Keratinocyte (primary cell): ENCODE results near the gene IFI30. TPM values are rescaled to one million over a fixed set of nuclear protein-coding genes. Genes with fewer than 3 reads are reported as not detected.
"Not testable (repeated sequence)": the region's sequence is repeated elsewhere in the genome, so short reads cannot be mapped to it uniquely, and the experiment has no call there.

ENCODE experiments used
- DNase-seq: peaks from one replicate; pipeline ENCODE4 v3.0.0-alpha.2; 2011; ENCODE audit warnings: low read depth, missing footprints, low spot score
- FAIRE-seq: peaks from 2 replicates; lab custom pipeline; 2011; peaks lifted over from hg19 to GRCh38; lab: Jason Lieb, UNC
- H2AFZ ChIP-seq: 2 replicates; pipeline ENCODE4 v1.6.0; 2012; ENCODE audit warnings: low read length, control low read depth, inconsistent platforms; ENCODE audit not compliant: control insufficient read depth
- H3K27ac ChIP-seq: 2 replicates; pipeline ENCODE4 v1.5.1; 2011; ENCODE audit warnings: low read length; ENCODE audit not compliant: control insufficient read depth, insufficient read depth
- H3K27me3 ChIP-seq: 3 replicates; pipeline ENCODE4 v1.6.0; 2011; ENCODE audit warnings: low read length; ENCODE audit not compliant: control insufficient read depth, insufficient read depth; ENCODE audit errors: extremely low read depth
- H3K36me3 ChIP-seq, 2 experiments: 2 replicates in 1 of 2; 3 replicates in 1 of 2; pipeline ENCODE4 v1.5.1; 2011; ENCODE audit warnings: low read length in 2 of 2, mild to moderate bottlenecking in 1 of 2; ENCODE audit not compliant: control insufficient read depth in 2 of 2, insufficient read depth in 2 of 2; ENCODE audit errors: extremely low read depth in 1 of 2
- H3K4me1 ChIP-seq: 3 replicates; pipeline ENCODE4 v1.5.1; 2011; ENCODE audit warnings: low read length; ENCODE audit not compliant: control insufficient read depth, insufficient read depth; ENCODE audit errors: extremely low read depth
- H3K4me2 ChIP-seq: 3 replicates; pipeline ENCODE4 v1.6.0; 2011; ENCODE audit warnings: low read depth, low read length; ENCODE audit not compliant: control insufficient read depth, insufficient read depth; ENCODE audit errors: extremely low read depth
- H3K4me3 ChIP-seq, 3 experiments: fragments of 200-600 bp in 1 of 3; sonication (generic) in 1 of 3; 2 replicates in 2 of 3; 3 replicates in 1 of 3; pipeline ENCODE4 v1.5.1; 2011 to 2016; ENCODE audit warnings: low read length in 3 of 3, mild to moderate bottlenecking in 3 of 3, control low read depth in 2 of 3, inconsistent platforms in 1 of 3, low read depth in 1 of 3, mixed read lengths in 1 of 3, mixed run types in 1 of 3, moderate library complexity in 1 of 3; ENCODE audit not compliant: control insufficient read depth in 2 of 3, insufficient read depth in 2 of 3; ENCODE audit errors: extremely low read depth in 1 of 3
- H3K79me2 ChIP-seq: 2 replicates; pipeline ENCODE4 v1.6.0; 2012; ENCODE audit warnings: low read length; ENCODE audit not compliant: control insufficient read depth, insufficient read depth
- H3K9ac ChIP-seq: 3 replicates; pipeline ENCODE4 v1.6.0; 2011; ENCODE audit warnings: low read length; ENCODE audit not compliant: control insufficient read depth, insufficient read depth; ENCODE audit errors: extremely low read depth
- H3K9me1 ChIP-seq: 3 replicates; pipeline ENCODE4 v1.6.0; 2011; ENCODE audit warnings: low read length; ENCODE audit not compliant: control insufficient read depth, insufficient read depth; ENCODE audit errors: extremely low read depth
- H3K9me3 ChIP-seq: 2 replicates; pipeline ENCODE4 v1.5.1; 2012; ENCODE audit warnings: low read depth, low read length; ENCODE audit not compliant: control insufficient read depth
- H4K20me1 ChIP-seq: 3 replicates; pipeline ENCODE4 v1.6.0; 2011; ENCODE audit warnings: low read length; ENCODE audit not compliant: control insufficient read depth, insufficient read depth; ENCODE audit errors: extremely low read depth
- EZH2 ChIP-seq: IDR thresholded peaks from one replicate; pipeline ENCODE4 v1.6.1; 2012; ENCODE audit warnings: inconsistent platforms, mild to moderate bottlenecking, low read length, moderate library complexity
- dilution Hi-C: fragments of 300-500 bp; cut with MboI; formaldehyde crosslinking; loops from one replicate; pipeline ENCODE4 v1.7.0; 2020; ENCODE audit warnings: low sequenced_read_pairs; ENCODE audit not compliant: extremely low pct_ligation_motif_present
- polyA plus RNA-seq, 5 experiments: library from polyadenylated mRNA; depleted of rRNA in 3 of 5; stranded (reverse) in 3 of 5; stranded (forward) in 1 of 5; unstranded in 1 of 5; fragments of >200 nt; gene quantifications; 1 replicate in 1 of 5; 2 replicates in 3 of 5; 3 replicates in 1 of 5; pipeline versions ENCODE4 v1.2.1 to v1.2.3, GENCODE V29; 2011 to 2012; ENCODE audit warnings: missing spikeins in 2 of 5, low read depth in 1 of 5, low replicate concordance in 1 of 5
- TF ChIP-seq, protein P1 (sequence below), 3 experiments: IDR thresholded peaks in 1 of 3; conservative IDR thresholded peaks in 1 of 3; optimal IDR thresholded peaks in 1 of 3; 2 replicates in 2 of 3; 3 replicates in 1 of 3; pipeline versions ENCODE3 to v1.5.1; 2011; ENCODE audit warnings: low read length in 3 of 3, mild to moderate bottlenecking in 3 of 3, moderate library complexity in 2 of 3, control low read depth in 1 of 3, inconsistent platforms in 1 of 3; ENCODE audit not compliant: insufficient read depth in 2 of 3; ENCODE audit errors: extremely low read depth in 1 of 3

The IFI30 gene
- polyA plus RNA-seq, 1 donor (not counting 4 experiments of a cell fraction or from before 2014, with no cell fraction given) = 31.3 TPM

DNA sequence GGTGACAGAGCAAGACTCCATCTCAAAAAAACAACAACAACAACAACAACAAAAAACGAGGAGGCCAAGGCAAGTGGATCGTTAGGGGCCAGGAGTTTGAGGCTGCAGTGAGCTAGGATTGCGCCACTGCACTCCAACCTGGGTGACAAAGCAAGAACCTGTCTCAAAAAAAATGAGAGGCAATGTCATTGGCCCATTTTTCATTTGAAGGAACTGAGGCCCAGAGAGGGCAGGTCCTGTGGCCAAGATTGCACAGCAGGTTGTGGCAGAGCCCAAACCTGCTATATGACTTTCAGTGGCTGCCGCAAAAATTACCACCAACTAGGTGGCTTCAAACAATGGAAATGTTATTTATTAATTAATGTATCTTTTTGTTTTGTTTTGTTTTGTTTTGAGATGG, 15.1 kb upstream of the IFI30 start:
- no peak overlapping the region for H3K4me3 ChIP-seq
- no peak for FAIRE-seq
- no peak for TF ChIP-seq EZH2
- TF ChIP-seq, protein P1, sequence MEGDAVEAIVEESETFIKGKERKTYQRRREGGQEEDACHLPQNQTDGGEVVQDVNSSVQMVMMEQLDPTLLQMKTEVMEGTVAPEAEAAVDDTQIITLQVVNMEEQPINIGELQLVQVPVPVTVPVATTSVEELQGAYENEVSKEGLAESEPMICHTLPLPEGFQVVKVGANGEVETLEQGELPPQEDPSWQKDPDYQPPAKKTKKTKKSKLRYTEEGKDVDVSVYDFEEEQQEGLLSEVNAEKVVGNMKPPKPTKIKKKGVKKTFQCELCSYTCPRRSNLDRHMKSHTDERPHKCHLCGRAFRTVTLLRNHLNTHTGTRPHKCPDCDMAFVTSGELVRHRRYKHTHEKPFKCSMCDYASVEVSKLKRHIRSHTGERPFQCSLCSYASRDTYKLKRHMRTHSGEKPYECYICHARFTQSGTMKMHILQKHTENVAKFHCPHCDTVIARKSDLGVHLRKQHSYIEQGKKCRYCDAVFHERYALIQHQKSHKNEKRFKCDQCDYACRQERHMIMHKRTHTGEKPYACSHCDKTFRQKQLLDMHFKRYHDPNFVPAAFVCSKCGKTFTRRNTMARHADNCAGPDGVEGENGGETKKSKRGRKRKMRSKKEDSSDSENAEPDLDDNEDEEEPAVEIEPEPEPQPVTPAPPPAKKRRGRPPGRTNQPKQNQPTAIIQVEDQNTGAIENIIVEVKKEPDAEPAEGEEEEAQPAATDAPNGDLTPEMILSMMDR (optimal IDR thresholded peaks at IDR 0.05 in 1 of 3, IDR thresholded peaks at IDR 0.05 in 1 of 3, conservative IDR thresholded peaks at IDR 0.05 in 1 of 3; ENCODE audit: extremely low read depth in 1 of 3, insufficient read depth in 2 of 3, low read length in 3 of 3) = no peak
- no peak overlapping the region for H2AFZ ChIP-seq
- H4K20me1 ChIP-seq = no peaks in the 10 kb centered on the region
- DNase-seq = no peak
- H3K9me1 ChIP-seq = no peaks in the 10 kb centered on the region
- H3K27ac ChIP-seq = no peak overlapping the region
- no peak overlapping the region for H3K9ac ChIP-seq
- H3K4me1 ChIP-seq = peaks cover 34% of the 10 kb centered on the region
- H3K79me2 ChIP-seq = peaks cover 15% of the 10 kb centered on the region
- H3K36me3 ChIP-seq = peaks cover 13 to 17% of the 10 kb centered on the region in 2 experiments
- dilution Hi-C loops = no loop called here
- no peak overlapping the region for H3K4me2 ChIP-seq
- H3K9me3 ChIP-seq = no peaks in the 10 kb centered on the region
- H3K27me3 ChIP-seq = no peaks in the 10 kb centered on the region

DNA sequence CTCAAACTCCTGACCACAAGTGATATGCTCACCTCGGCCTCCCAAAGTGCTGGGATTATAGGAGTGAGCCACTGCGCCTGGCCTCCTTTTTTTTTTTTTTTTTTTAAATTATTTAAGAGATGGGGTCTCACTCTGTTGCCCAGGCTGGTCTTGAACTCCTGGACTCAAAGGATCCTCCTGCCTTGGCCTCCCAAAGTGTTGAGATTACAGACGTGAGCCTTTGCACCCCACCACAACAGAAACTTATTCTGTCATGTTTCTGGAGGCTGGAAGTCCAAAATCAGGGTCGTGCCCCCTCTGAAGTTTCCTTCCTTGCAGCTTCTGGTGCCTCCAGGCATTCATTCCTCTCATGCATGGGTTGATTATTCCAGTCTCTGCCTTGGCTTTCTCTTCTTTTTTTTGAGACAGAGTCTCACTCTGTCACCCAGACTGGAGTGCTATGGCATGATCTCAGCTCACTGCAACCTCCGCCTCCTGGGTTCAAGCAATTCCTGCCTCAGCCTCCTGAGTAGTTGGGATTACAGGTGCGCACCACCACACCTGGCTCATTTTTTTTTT, 14.5 kb upstream of the IFI30 start:
- H3K27ac ChIP-seq, dilution Hi-C loops, DNase-seq, H4K20me1 ChIP-seq, H2AFZ ChIP-seq, FAIRE-seq, H3K4me2 ChIP-seq, H3K27me3 ChIP-seq, H3K4me3 ChIP-seq, H3K9me1 ChIP-seq, H3K9ac ChIP-seq, H3K79me2 ChIP-seq, H3K9me3 ChIP-seq: not testable (repeated sequence)
- Histone ChIP-seq H3K4me1 (peaks cover 29% of the 10 kb centered on the region), H3K36me3 (peaks cover 15 to 21% of the 10 kb centered on the region in 2 experiments)

DNA sequence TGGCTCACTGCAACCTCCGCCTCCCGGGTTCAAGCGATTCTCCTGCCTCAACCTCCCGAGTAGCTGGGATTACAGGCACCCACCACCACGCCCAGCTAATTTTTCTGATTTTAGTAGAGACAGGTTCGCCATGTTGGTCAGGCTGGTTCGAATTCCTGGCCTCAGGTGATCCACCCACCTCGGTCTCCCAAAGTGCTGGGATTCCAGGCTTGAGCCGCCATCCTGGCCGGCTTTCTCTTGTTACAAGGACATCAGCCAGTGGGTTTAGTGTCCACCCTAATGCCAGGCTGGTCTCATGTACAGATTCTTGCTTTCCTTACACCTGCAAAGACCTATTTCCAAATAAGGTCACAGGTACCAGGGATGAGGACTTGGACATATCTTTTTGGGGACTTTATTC, 13.8 kb upstream of the IFI30 start:
- FAIRE-seq (no peak), DNase-seq (no peak)
- dilution Hi-C loops = no loop called here
- Histone ChIP-seq H3K27me3 (no peaks in the 10 kb centered on the region), H3K79me2 (peaks cover 5% of the 10 kb centered on the region), H4K20me1 (no peaks in the 10 kb centered on the region), H3K4me1 (peaks cover 24% of the 10 kb centered on the region), H2AFZ (no peak overlapping the region), H3K4me2 (no peak overlapping the region), H3K9me3 (no peaks in the 10 kb centered on the region), H3K9ac (no peak overlapping the region), H3K36me3 (peaks cover 15 to 24% of the 10 kb centered on the region in 2 experiments), H3K9me1 (no peaks in the 10 kb centered on the region), H3K4me3 (no peak overlapping the region), H3K27ac (no peak overlapping the region)
- TF ChIP-seq, protein P1 (optimal IDR thresholded peaks at IDR 0.05 in 1 of 3, IDR thresholded peaks at IDR 0.05 in 1 of 3, conservative IDR thresholded peaks at IDR 0.05 in 1 of 3; ENCODE audit: extremely low read depth in 1 of 3, insufficient read depth in 2 of 3, low read length in 3 of 3) = no peak
- TF ChIP-seq EZH2 = no peak
